K562 (cell line): Measurements from ENCODE around the gene EIF2AK2.

Experiments used
- CTCF ChIP-seq, 3 experiments: IDR thresholded peaks in 2 of 3; conservative IDR thresholded peaks in 1 of 3; 2 replicates each; pipeline ENCODE4 v1.5.1; 2011 to 2012; ENCODE audit warnings: low read length in 3 of 3, mild to moderate bottlenecking in 3 of 3, control low read depth in 2 of 3, improper control_type of control experiment in 1 of 3, inconsistent platforms in 1 of 3, low read depth in 1 of 3, mixed read lengths in 1 of 3, moderate library complexity in 1 of 3; ENCODE audit not compliant: insufficient read depth in 2 of 3
- MAFF ChIP-seq: IDR thresholded peaks from 2 replicates; pipeline ENCODE4 v1.6.1; 2012; ENCODE audit warnings: low read length, improper control_type of control experiment
- SIN3A ChIP-seq, 2 experiments: fragments of 150-350 bp in 1 of 2; IDR thresholded peaks; 2 replicates each; pipeline ENCODE4 v1.6.1; 2011 to 2016; ENCODE audit warnings: borderline replicate concordance in 2 of 2, low read depth in 2 of 2, low read length in 2 of 2, mild to moderate bottlenecking in 2 of 2, moderate library complexity in 2 of 2; ENCODE audit not compliant: control insufficient read depth in 1 of 2
- TFAP4 ChIP-seq: sonication (generic); formaldehyde crosslinking; IDR thresholded peaks from 2 replicates; pipeline ENCODE4 v1.8.0; 2022; ENCODE audit warnings: missing genetic modification reagents, mild to moderate bottlenecking, moderate library complexity, borderline replicate concordance
- UBTF ChIP-seq, 2 experiments: IDR thresholded peaks; 2 replicates each; pipeline ENCODE4 v1.6.1; 2012; ENCODE audit warnings: improper control_type of control experiment in 2 of 2, low read depth in 2 of 2, low read length in 2 of 2, borderline replicate concordance in 1 of 2
- ZNF778 ChIP-seq: fragments of 450-650 bp; formaldehyde crosslinking; IDR thresholded peaks from 2 replicates; pipeline ENCODE4 v1.4.0; 2020; ENCODE audit warnings: mild to moderate bottlenecking, moderate library complexity

GRCh38 chr2:37052600-37053332 is 104.0 kb downstream of the EIF2AK2 start:
- no peak for TF ChIP-seq TFAP4 (CRISPR knock-in tag)
- TF ChIP-seq UBTF (IDR thresholded peaks at IDR 0.05; ENCODE audit: borderline replicate concordance in 1 of 2, low read depth in 2 of 2, low read length in 2 of 2): no peak
- TF ChIP-seq ZNF778 (CRISPR knock-in tag): no peak
- no peak for TF ChIP-seq CTCF (IDR thresholded peaks at IDR 0.05 in 2 of 3, conservative IDR thresholded peaks at IDR 0.05 in 1 of 3; ENCODE audit: insufficient read depth in 2 of 3, low read depth in 1 of 3, low read length in 3 of 3)
- TF ChIP-seq MAFF: no peak
- no peak for TF ChIP-seq SIN3A (IDR thresholded peaks at IDR 0.05; ENCODE audit: borderline replicate concordance in 2 of 2, control insufficient read depth in 1 of 2, low read depth in 2 of 2, low read length in 2 of 2)
